Activated naive CD8-positive, alpha-beta T cell (primary cell): ENCODE measurements around the gene NDEL1.
A peak's percentile ranks its signal among the peaks of the same experiment; 100 is the strongest.

Experiments
- H3K27ac Mint-ChIP-seq: one replicate; pipeline ENCODE4 v1.8.0; 2021; ENCODE audit warnings: mixed read lengths
- H3K27me3 Mint-ChIP-seq: one replicate; pipeline ENCODE4 v1.8.0; 2021; ENCODE audit warnings: mixed read lengths
- H3K36me3 Mint-ChIP-seq: one replicate; pipeline ENCODE4 v1.8.0; 2021; ENCODE audit warnings: mixed read lengths
- H3K4me1 Mint-ChIP-seq: one replicate; pipeline ENCODE4 v1.8.0; 2021; ENCODE audit warnings: low read depth, mixed read lengths
- H3K4me3 Mint-ChIP-seq: one replicate; pipeline ENCODE4 v1.8.0; 2021; ENCODE audit warnings: mild to moderate bottlenecking, mixed read lengths
- H3K9me3 Mint-ChIP-seq: one replicate; pipeline ENCODE4 v1.8.0; 2021; ENCODE audit warnings: low read depth, mixed read lengths

NDEL1 gene

GRCh38 chr17:8488491-8488890 is 52.8 kb downstream of the NDEL1 start:
- H3K27ac Mint-ChIP-seq, result no peak overlapping the region
- peaks cover 19% of the 10 kb centered on the region for H3K36me3 Mint-ChIP-seq
- H3K9me3 Mint-ChIP-seq, result peaks cover 7% of the 10 kb centered on the region
- H3K27me3 Mint-ChIP-seq, result no peaks in the 10 kb centered on the region
- H3K4me3 Mint-ChIP-seq, result no peak overlapping the region
- H3K4me1 Mint-ChIP-seq, result no peaks in the 10 kb centered on the region

GRCh38 chr17:8488901-8489300 is 53.2 kb downstream of the NDEL1 start:
- H3K27me3 Mint-ChIP-seq, result no peaks in the 10 kb centered on the region
- H3K9me3 Mint-ChIP-seq, result peaks cover 7% of the 10 kb centered on the region
- H3K27ac Mint-ChIP-seq, result no peak overlapping the region
- H3K4me3 Mint-ChIP-seq, result no peak overlapping the region
- H3K36me3 Mint-ChIP-seq, result peaks cover 16% of the 10 kb centered on the region
- no peaks in the 10 kb centered on the region for H3K4me1 Mint-ChIP-seq

- no peaks in the 10 kb centered on the region for H3K4me1 Mint-ChIP-seq
- H3K4me3 Mint-ChIP-seq, result no peak overlapping the region
- H3K27me3 Mint-ChIP-seq, result no peaks in the 10 kb centered on the region
- H3K27ac Mint-ChIP-seq, result no peak overlapping the region
- H3K9me3 Mint-ChIP-seq, result peaks cover 2% of the 10 kb centered on the region
- peaks cover 12% of the 10 kb centered on the region for H3K36me3 Mint-ChIP-seq
These were observed 54.2 kb downstream of the NDEL1 start for GRCh38 chr17:8489841-8490240.

- Mint-ChIP-seq H3K4me3 (no peak overlapping the region), H3K4me1 (no peaks in the 10 kb centered on the region), H3K27me3 (no peaks in the 10 kb centered on the region), H3K36me3 (peaks cover 10% of the 10 kb centered on the region), H3K9me3 (no peaks in the 10 kb centered on the region), H3K27ac (peak overlapping the region; percentile 18)
These were observed 54.8 kb downstream of the NDEL1 start for GRCh38 chr17:8490256-8491023.

GRCh38 chr17:8492121-8492520 is 56.4 kb downstream of the NDEL1 start:
- Mint-ChIP-seq H3K27me3 (no peaks in the 10 kb centered on the region), H3K4me1 (no peaks in the 10 kb centered on the region), H3K4me3 (no peak overlapping the region), H3K9me3 (no peaks in the 10 kb centered on the region), H3K36me3 (peaks cover 2% of the 10 kb centered on the region), H3K27ac (no peak overlapping the region)

- H3K27ac Mint-ChIP-seq, result no peak overlapping the region
- peaks cover 2% of the 10 kb centered on the region for H3K36me3 Mint-ChIP-seq
- no peaks in the 10 kb centered on the region for H3K9me3 Mint-ChIP-seq
- H3K4me1 Mint-ChIP-seq, result no peaks in the 10 kb centered on the region
- no peak overlapping the region for H3K4me3 Mint-ChIP-seq
- no peaks in the 10 kb centered on the region for H3K27me3 Mint-ChIP-seq
These were observed 58.3 kb downstream of the NDEL1 start for GRCh38 chr17:8494021-8494420.

GRCh38 chr17:8494506-8495111 is 58.9 kb downstream of the NDEL1 start:
- no peaks in the 10 kb centered on the region for H3K27me3 Mint-ChIP-seq
- no peak overlapping the region for H3K4me3 Mint-ChIP-seq
- no peaks in the 10 kb centered on the region for H3K9me3 Mint-ChIP-seq
- H3K27ac Mint-ChIP-seq, result no peak overlapping the region
- peaks cover 2% of the 10 kb centered on the region for H3K36me3 Mint-ChIP-seq
- no peaks in the 10 kb centered on the region for H3K4me1 Mint-ChIP-seq

- no peak overlapping the region for H3K27ac Mint-ChIP-seq
- H3K9me3 Mint-ChIP-seq, result no peaks in the 10 kb centered on the region
- no peaks in the 10 kb centered on the region for H3K27me3 Mint-ChIP-seq
- no peaks in the 10 kb centered on the region for H3K4me1 Mint-ChIP-seq
- H3K4me3 Mint-ChIP-seq, result no peak overlapping the region
- peaks cover 3% of the 10 kb centered on the region for H3K36me3 Mint-ChIP-seq
These were observed 60.4 kb downstream of the NDEL1 start for GRCh38 chr17:8496081-8496480.

- Mint-ChIP-seq H3K27ac (no peak overlapping the region), H3K27me3 (no peaks in the 10 kb centered on the region), H3K4me1 (no peaks in the 10 kb centered on the region), H3K4me3 (no peak overlapping the region), H3K9me3 (no peaks in the 10 kb centered on the region), H3K36me3 (peaks cover 3% of the 10 kb centered on the region)
These were observed 63.5 kb downstream of the NDEL1 start for GRCh38 chr17:8499171-8499570.

- H3K36me3 Mint-ChIP-seq, result peaks cover 3% of the 10 kb centered on the region
- no peak overlapping the region for H3K4me3 Mint-ChIP-seq
- no peaks in the 10 kb centered on the region for H3K4me1 Mint-ChIP-seq
- no peaks in the 10 kb centered on the region for H3K9me3 Mint-ChIP-seq
- H3K27ac Mint-ChIP-seq, result no peak overlapping the region
- H3K27me3 Mint-ChIP-seq, result no peaks in the 10 kb centered on the region
These were observed 63.9 kb downstream of the NDEL1 start for GRCh38 chr17:8499614-8500013.

- Mint-ChIP-seq H3K4me1 (no peaks in the 10 kb centered on the region), H3K9me3 (no peaks in the 10 kb centered on the region), H3K4me3 (no peak overlapping the region), H3K27ac (no peak overlapping the region), H3K36me3 (peaks cover 3% of the 10 kb centered on the region), H3K27me3 (no peaks in the 10 kb centered on the region)
These were observed 64.9 kb downstream of the NDEL1 start for GRCh38 chr17:8500609-8501008.

- peaks cover 10% of the 10 kb centered on the region for H3K36me3 Mint-ChIP-seq
- no peak overlapping the region for H3K27ac Mint-ChIP-seq
- H3K4me1 Mint-ChIP-seq, result no peaks in the 10 kb centered on the region
- H3K27me3 Mint-ChIP-seq, result no peaks in the 10 kb centered on the region
- no peaks in the 10 kb centered on the region for H3K9me3 Mint-ChIP-seq
- H3K4me3 Mint-ChIP-seq, result no peak overlapping the region
These were observed 66.4 kb downstream of the NDEL1 start for GRCh38 chr17:8502126-8502525.

GRCh38 chr17:8503368-8503767 is 67.7 kb downstream of the NDEL1 start:
- Mint-ChIP-seq H3K27ac (no peak overlapping the region), H3K4me1 (no peaks in the 10 kb centered on the region)

GRCh38 chr17:8503807-8504206 is 68.1 kb downstream of the NDEL1 start:
- Mint-ChIP-seq H3K36me3 (peaks cover 14% of the 10 kb centered on the region), H3K4me1 (no peaks in the 10 kb centered on the region), H3K27ac (no peak overlapping the region), H3K4me3 (no peak overlapping the region), H3K27me3 (no peaks in the 10 kb centered on the region), H3K9me3 (no peaks in the 10 kb centered on the region)

More at GRCh38 chr17:8503368-8503767, 67.7 kb downstream of the NDEL1 start:
- no peaks in the 10 kb centered on the region for H3K9me3 Mint-ChIP-seq
- H3K4me3 Mint-ChIP-seq, result no peak overlapping the region
- H3K27me3 Mint-ChIP-seq, result no peaks in the 10 kb centered on the region
- peaks cover 11% of the 10 kb centered on the region for H3K36me3 Mint-ChIP-seq

GRCh38 chr17:8504460-8505207 is 69.0 kb downstream of the NDEL1 start:
- Mint-ChIP-seq H3K9me3 (no peaks in the 10 kb centered on the region), H3K4me3 (no peak overlapping the region), H3K36me3 (peaks cover 16% of the 10 kb centered on the region), H3K4me1 (no peaks in the 10 kb centered on the region), H3K27ac (no peak overlapping the region), H3K27me3 (no peaks in the 10 kb centered on the region)
